Measurements from ENCODE around the gene UVRAG. TPM values are rescaled to one million over a fixed set of nuclear protein-coding genes. Genes with fewer than 3 reads are reported as not detected.

Gene UVRAG
- total RNA-seq, 1 donor from 2014 or later: 13.9 TPM

DNA sequence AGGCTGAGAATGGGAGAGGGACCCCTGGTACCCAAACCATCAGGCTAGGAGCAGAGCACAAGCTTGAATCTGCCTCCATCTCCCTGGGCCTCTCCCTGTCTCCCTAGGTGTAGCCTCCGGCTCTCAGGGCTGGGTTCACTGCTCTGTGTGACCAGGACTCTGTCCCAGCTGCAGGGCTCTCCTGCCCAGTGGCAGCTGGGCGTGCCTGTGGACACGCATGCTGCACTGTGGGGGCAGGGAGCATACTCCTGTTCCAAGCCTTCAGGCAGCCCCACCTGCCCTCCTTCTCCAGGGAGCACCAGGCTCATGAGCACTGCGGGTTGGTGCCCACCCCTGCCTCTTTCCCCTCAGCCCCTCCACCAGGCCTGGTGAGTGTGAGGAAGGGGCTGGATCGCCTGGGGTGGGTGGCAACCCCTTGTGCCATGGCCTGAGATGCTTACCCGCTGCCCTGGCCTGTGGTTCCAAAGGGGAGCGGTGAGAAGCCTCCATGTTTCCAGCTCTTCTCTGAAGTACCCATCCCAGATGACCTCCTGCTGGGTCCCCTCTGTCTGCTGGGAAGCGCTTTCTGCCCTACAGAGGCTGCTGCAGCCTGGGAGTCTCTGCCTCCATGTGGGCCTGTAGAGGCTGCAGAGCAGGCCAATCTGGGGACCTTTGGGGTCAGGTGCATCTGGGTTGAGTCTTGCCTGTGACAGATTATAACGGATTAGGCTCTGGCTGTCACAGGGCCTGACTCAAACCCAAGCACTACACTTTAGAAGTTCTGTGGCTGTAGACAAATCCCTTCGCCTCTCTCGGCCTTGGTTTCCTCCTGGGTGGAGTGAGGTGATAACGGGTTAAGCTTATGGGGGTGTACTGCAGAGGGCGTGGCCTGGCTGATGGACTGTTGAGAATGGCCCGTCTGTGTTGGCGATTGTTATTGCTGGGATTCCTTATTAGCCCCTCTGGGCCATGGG lies 347.6 kb downstream of the UVRAG start:
- intact Hi-C loops (cut with DNase I): no loop called here
- no peak for DNase-seq (ENCODE audit: low spot score)

DNA sequence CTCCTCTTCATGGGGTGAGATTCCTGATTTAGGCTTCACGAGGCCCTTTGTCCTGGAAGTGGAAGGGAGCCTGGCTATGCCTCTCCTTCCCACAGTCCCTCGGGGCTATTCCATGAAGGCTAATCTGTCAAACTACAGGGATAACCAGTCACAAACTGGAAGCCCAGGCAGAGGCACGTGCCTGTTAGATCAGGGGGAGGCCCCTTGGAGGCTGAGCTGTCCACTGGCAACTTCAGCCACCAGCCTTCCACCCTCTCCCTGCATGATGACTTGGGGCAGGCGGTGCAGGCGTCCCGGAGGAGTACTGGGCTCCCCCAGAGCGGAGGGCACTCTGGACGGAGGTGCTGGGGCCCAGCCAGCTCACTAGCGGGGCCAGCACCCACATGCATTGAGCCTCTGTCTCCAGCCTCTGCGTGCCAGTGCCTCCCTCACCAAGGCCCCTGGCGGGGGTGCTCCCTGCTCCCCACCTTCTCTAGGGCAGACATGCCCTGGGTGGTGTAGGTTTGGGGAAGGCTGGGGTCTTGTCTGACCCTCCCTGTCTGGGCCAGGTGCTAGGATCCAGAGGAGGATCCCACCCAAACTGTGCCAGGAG lies 348.4 kb downstream of the UVRAG start:
- no peak for DNase-seq (ENCODE audit: low spot score)
- intact Hi-C loops (cut with DNase I): no loop called here

DNA sequence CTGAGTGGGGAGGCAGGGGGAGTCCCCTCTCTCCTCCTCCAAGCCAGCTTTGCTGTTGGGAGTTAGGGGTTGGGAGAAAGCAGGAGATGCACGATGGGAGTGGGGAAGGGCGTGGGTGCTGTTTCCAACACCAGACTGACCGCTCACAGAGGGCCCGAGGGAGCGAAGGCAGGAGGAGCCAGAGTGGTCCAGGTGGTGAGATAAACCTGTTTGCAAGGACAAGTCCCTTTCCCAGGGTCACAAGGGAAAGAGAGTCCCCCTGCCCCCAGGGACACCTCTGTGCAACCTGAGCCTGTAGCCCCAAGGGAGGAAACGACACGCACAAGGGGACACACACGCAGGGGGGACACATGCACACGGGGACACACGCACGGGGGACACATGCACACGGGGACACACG lies 349.1 kb downstream of the UVRAG start:
- no peak for DNase-seq (ENCODE audit: low spot score)
- intact Hi-C loops (cut with DNase I): no loop called here

DNA sequence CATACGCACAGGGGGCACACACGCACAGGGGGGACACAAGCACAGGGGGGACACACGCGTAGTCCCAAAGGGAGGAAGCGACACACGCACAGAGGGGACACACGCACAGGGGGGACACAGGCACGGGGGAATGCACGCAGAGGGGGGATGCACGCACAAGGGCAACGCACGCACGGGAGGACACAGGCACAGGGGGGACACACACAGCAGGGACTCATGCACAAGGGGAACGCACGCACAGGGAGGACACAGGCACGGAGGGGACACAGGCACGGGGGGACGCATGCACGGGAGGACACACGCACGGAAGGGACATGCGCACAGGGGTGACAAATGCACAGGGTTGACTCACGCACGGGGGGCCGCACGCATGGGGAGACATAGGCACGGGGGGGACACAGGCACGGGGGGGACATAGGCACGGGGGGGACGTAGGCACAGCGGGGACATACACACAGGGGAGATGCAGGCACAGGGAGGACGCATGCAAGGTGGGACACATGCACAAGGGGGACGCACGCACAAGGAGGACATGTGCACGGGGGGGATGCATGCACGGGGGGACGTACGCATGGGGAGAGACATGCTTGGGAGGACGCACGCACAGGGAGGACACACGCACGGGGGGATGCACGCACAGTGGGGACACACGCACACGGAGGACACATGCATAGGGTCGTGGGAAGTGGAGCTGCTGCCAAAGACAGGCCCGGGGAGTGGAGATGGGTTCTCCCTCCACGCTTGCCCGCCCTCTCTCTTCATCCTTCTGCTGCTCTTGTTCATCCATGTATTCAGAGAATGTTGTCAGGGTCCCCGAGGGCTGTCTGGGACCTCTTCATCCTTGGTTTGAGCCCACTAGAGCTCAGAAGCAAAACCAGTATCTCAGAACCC lies 350.1 kb downstream of the UVRAG start:
- no peak for DNase-seq (ENCODE audit: low spot score)

DNA sequence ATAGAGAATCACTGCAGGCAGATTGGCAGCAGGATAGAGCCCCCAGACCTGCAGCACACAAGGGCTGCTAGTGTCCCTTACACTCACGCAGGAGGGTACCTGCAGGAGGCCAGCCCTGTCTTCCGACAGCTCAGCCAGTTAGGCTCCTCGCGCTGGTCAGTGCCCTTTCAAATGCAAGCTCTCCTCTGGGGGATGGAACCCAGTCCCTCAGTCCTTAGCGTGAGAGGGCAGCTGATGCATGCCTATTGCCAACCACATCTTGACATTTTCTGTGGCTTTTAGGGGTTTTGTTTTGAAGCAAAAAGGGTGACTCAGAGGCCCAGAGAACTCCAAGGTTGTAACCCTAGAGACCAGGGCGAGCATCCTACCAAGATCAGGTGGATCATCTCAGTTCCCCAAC lies 351.3 kb downstream of the UVRAG start:
- intact Hi-C loops (cut with DNase I): no loop called here
- no peak for DNase-seq (ENCODE audit: low spot score)

More for the DNA sequence above, 350.1 kb downstream of the UVRAG start:
- intact Hi-C loops (cut with DNase I): no loop called here

DNA sequence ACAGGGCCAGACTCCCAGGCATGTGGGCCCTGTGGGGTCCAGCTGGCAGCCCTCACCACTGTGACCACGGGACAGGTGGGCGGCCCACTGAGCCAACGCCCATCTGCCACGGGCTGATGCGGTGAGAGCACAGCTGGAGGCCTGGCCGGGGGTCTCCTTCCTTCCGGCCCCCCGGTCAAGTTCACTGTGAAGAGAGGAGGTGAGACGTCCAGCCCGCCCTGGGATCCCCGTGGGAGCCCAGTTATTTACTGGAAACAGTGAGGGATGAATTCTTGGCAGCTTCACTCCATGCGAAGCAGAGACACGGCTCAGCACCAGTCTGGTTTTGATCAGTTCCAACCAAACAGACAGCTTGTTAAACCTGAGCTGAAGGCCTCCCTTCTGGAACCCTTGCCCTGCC lies 352.6 kb downstream of the UVRAG start:
- DNase-seq (ENCODE audit: low spot score): no peak
- intact Hi-C loops (cut with DNase I): no loop called here

DNA sequence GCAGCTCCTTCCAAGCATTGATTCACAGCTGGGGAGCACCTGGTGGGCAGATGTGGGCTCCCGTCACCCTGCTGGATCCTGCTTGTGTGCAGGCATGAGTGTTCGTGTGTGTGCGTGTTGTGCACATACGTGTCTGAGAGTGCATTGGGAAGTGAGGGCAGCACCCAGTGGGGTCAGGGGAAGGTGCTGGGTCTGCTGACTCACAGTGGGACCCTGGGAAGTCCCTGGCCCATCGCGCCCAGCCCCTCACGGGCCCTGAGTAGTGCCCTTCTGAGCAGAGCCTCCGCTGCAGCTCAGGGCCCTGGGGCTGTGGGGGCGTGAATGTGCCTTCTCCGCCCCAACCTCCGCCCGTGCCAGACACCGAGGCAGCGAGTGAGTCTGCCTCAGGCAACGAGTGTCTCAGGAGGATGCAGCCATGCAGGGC lies 354.5 kb downstream of the UVRAG start:
- DNase-seq (ENCODE audit: low spot score): no peak
- intact Hi-C loops (cut with DNase I): no loop called here

DNA sequence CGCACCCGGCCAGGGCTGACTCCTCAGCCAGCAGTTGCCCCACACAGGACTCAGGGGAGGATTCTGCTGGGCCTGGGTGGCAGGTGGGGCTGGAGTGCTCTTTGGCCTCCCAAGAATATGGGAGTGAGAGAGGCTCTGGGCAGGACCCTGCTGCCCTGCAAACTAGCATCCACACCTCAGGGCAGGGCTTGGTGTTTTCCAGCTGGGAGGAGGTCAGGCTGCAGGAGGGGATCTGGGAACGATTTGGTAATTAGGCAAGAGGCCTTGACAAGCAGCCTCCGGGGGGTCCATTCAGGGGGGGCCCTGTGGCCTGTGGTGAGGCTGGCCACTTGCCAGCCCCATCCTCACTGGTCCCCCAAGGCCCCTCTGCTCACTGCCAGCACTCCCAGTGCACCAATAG lies 355.5 kb downstream of the UVRAG start:
- intact Hi-C loops (cut with DNase I): no loop called here
- DNase-seq (ENCODE audit: low spot score): no peak

DNA sequence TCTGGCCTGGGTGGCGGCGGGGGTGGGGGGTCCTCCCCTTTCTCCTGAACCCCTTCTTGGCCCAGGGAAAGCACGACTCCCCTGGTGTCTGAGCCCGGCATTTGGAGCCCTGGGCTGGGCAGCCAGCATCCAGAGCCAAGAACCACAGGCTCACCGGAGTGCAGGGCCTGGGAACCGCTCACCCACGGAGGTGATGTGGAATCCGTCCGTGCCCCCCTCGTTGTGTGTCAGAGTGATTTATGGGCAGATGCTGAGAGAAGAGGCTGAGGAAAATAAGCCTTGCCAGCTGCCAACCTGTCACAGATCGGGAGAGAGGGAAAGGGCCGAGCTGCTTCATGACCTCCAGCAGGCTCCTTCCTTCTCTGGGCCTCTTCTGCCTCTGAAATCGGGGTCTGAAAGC lies 357.6 kb downstream of the UVRAG start:
- intact Hi-C loops (cut with DNase I): no loop called here
- no peak for DNase-seq (ENCODE audit: low spot score)

DNA sequence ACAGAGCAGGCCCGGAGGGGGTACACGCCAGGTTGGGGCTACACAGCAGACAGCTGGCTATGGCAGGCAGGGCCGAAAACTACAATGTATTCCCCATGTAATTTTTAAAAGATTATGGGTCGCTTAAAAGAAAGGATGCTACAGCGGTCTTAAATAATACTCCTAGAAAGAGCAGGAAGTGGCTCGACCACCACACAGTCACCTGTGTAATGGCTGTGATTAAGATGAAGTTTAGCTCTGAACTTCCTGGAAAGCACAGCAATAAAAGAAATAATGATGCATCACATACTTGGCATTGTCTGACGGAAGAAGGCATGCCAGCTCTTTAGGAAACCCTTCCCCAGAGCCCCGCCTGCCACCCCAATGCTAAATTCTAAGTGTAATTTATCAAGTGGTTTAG lies 358.7 kb downstream of the UVRAG start:
- no peak for DNase-seq (ENCODE audit: low spot score)

DNA sequence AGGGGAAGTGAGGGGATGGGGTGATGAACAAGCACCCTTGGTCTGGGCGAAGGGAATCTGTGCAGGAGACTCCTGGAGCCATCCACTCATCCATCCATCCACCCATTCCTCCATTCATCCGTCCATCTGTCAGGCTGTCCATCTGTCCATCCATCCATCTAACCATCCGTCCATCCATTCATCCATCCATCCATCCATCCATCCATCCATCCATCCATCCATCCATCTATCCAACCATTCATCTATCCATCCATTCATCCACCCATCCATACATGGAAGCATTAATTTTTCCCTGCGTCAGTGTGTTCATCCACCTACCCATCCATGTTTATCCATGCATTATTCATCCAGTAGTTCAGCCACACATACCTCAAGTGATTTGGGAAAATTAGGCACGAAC lies 359.3 kb downstream of the UVRAG start:
- intact Hi-C loops (cut with DNase I): no loop called here

More for the DNA sequence above, 358.7 kb downstream of the UVRAG start:
- intact Hi-C loops (cut with DNase I): no loop called here

DNA sequence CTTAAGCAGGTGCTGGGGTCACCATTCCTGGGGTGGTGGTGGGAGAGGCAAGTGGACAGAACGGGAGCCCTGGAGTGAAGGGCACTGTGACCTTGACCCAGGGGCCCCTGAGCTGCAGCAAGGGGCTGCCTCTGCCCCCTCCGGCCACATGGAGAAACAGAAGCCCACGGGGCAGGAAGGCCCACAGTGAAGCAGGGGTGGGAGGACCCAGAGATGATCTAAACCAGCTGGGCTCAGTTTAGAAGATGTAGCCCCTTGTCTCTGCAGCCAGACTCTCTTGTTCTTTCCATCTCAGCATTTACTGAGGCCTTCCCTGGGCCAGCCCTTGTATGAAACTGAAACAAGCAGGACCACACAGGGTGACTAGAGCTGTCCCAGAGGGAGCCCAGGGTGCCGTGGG lies 360.8 kb downstream of the UVRAG start:
- no peak for DNase-seq (ENCODE audit: low spot score)
- intact Hi-C loops (cut with DNase I): no loop called here

More for the DNA sequence above, 359.3 kb downstream of the UVRAG start:
- DNase-seq (ENCODE audit: low spot score): no peak

DNA sequence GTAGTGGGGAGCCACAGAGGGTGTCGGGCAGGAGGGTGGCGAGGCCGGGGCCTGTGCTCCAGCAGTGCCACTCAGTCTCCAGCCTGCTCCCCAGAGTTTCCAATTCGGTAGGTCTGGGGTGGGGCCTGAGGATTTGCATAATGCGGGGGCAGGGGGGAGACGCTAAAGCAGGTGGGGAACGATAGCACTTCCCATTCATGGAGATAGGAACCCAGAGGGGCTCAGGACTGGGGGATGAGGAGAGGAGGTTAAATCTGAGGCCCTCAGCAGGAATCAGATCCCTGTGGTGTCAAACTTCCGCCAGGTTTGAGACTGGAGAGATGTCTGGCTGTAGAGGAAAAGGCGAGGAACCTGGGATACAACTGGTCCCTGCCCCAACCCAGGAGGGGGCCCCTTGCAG lies 361.5 kb downstream of the UVRAG start:
- no peak for DNase-seq (ENCODE audit: low spot score)
- intact Hi-C loops (cut with DNase I): no loop called here

DNA sequence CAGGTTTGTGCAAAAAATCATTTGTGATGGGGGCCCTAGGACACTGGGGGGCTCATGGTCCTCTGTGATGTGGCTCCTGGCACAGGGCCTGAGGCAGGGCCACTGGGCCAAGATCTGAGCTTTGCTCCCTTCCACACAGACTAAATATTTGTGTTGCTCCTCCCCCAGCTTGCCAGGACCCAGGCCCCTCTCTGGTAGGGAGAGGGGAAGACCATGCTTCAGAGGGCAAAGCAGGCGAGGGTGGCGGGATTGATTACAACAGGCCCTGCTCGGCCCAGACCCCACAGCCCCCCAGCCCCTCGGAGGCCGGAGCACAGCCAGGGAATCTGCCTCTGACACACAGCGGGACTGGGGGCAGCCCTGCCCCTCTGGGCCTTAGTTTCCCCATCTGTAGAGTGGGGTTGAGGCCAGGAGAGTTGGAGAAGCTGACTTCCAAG lies 362.3 kb downstream of the UVRAG start:
- DNase-seq (ENCODE audit: low spot score): no peak
- intact Hi-C loops (cut with DNase I): no loop called here

DNA sequence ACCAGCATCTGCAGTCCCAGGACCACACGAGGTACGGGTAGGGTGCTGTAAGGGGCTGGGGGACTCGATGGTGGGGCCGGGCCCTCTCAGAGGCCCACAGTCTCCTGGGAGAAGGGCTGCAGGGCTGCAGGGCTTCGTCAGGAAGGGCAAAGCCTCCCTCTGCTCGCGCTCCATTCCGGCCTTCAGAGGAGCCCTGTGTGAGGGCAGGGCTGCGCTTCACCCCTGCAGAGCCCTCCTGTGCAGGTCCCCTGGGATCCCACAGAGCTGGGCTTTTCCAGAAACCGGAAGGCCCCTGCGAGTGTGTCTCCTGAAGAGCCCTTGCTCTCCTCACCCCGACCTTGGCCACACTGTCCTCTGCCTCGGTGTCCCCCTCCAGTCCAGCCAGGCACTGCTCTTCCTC lies 364.1 kb downstream of the UVRAG start:
- DNase-seq (ENCODE audit: low spot score): no peak
- intact Hi-C loops (cut with DNase I): no loop called here

DNA sequence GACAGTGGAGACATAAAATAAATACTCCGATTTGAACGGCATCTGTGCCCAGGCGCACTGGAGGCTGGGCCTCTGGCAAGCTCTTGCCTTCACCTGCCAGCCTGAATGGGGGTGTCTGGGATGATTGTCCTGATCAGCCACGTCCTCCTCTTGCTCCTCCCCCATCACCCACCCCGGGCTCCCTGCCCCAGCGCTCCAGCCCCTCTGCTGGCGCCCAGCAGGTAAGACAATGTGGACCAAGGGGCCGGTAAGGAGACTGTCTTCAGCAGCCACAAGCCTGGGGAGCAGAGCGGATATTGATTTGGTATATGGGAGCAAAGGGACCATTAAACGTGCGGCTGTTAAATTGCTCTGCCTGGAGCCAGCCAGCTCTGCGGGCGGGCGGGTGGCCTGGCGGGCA lies 366.4 kb downstream of the UVRAG start:
- intact Hi-C loops (cut with DNase I): no loop called here
- no peak for DNase-seq (ENCODE audit: low spot score)

DNA sequence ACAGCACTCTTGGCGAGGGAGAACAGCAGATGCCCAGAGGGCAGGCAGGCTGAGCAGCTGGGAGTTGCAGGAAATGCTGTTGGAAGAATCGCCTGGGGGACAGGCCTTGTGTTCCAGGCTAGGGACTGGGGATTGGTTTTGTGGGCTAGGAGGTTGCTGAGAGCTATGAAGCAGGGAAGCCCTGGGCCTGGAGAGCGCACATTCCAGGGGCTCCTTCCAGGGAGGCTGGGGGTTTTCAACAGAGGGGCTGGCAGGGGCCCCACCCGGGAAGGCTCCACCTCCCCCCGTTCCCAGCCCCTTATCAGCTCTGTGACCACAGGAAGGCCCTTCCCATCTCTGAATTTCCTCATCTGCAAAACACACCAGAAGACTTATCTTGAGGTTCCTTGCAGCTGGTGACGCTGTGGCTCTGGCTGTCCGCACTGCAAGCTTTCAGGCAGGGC lies 369.6 kb downstream of the UVRAG start:
- intact Hi-C loops (cut with DNase I): no loop called here
- DNase-seq (ENCODE audit: low spot score): no peak

DNA sequence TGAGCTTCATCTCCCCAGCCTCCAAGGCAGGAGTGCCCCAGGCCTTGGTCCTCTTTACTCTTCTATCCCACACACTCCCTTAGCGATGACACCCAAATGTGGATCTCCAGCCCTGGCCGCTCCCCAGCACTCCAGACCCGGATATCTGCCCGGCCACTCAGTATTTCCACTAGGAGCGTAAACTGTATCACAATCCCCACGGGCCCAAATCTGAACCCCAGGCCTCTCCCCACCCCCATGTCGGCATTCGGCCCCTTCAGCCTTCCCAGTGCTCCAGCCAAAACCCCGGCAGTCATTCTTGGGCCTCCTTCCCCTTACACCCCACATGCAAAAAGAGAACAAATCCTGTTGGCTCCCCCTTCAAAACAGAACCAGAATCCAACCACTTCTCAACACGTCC lies 370.5 kb downstream of the UVRAG start:
- intact Hi-C loops (cut with DNase I): no loop called here
- no peak for DNase-seq (ENCODE audit: low spot score)

DNA sequence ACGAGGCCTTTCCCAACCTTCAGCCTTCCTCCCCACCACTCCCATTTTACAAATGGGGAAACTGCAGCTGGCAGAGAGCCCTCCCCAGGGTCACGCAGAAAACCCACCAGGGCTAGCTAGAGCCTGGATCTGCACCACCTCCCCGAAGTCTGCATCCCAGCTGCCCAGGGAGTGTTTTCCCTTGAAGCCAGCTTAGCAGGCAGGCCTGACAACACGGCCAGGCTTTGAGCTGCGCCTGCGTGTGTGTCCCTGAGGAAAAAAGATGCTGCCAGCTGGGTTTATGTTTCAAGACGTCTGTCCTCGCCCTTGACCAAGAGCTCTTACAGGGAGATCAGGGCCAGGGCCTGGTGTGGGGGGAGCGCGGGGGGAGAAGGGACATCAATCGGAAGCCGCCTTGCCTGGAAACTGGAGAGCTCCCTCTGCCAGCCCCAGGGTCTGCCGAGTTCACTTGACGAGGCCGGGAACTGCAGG lies 371.0 kb downstream of the UVRAG start:
- DNase-seq (ENCODE audit: low spot score): no peak
- intact Hi-C loops (cut with DNase I): no loop called here

DNA sequence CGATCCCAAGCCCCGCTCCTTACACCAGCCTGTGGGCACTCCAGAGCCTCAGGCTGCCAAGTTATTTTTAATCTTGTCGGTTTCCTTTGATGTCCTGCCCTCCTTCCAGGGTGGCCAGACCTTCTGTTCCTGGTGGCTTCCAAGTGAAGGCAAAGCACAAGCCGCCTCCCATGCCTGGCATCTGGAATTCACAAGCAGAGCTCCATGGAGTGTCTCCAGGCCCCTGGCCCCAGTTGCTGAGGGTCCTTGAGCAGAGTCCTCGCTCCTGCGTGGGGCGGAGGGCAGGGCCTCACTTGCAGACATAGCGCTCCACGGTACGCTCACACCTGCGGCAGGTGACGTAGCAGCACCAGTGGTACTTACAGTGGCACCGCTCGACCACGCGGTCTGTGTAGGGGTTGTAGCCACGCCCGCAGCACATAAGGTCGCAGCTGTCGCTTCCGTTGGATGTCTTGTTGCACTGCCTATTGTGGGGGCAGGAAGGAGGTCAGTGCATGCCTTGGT lies 371.8 kb downstream of the UVRAG start:
- no peak for DNase-seq (ENCODE audit: low spot score)
- intact Hi-C loops (cut with DNase I): no loop called here

Data from cardiac septum (tissue), 1 donor.